NB4 (cell line): ENCODE data around the gene TMEM260.

Experiments used
- MYC ChIP-seq: IDR thresholded peaks from 2 replicates; pipeline ENCODE4 v1.6.1; 2011; ENCODE audit warnings: low read depth, low read length
- POLR2A ChIP-seq: IDR thresholded peaks from 2 replicates; pipeline ENCODE4 v1.6.1; 2011; ENCODE audit warnings: mild to moderate bottlenecking; ENCODE audit not compliant: insufficient read length; ENCODE audit errors: extremely low read depth
- TF ChIP-seq, protein P1 (sequence below): IDR thresholded peaks from one replicate; pipeline ENCODE4 v1.5.1; 2012; ENCODE audit warnings: low read depth, low read length
- TF ChIP-seq, protein P2 (sequence below): IDR thresholded peaks from 2 replicates; pipeline ENCODE4 v1.6.1; 2011; ENCODE audit warnings: low read depth, low read length

DNA sequence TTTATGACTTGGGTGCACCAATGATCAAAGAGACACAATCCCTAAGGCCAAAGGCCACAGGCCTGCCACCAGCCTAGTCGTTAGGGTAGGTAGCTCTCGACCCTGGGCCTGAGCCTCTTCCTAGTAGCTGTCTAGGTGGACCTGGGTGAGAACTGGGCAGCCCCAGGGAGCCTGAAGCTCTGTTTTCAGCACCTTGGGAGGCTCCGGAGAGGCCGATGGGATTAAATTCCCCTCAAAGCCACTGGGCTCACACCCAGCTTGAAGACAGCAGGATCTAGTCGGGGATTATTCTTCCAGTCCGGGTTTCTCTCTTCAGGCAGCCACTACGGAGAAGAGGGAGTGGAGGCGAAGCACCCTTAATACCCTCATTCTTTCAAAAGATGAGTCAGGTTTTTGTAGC lies 79.8 kb downstream of the TMEM260 start:
- TF ChIP-seq POLR2A (no peak), MYC (no peak)
- TF ChIP-seq, protein P1, sequence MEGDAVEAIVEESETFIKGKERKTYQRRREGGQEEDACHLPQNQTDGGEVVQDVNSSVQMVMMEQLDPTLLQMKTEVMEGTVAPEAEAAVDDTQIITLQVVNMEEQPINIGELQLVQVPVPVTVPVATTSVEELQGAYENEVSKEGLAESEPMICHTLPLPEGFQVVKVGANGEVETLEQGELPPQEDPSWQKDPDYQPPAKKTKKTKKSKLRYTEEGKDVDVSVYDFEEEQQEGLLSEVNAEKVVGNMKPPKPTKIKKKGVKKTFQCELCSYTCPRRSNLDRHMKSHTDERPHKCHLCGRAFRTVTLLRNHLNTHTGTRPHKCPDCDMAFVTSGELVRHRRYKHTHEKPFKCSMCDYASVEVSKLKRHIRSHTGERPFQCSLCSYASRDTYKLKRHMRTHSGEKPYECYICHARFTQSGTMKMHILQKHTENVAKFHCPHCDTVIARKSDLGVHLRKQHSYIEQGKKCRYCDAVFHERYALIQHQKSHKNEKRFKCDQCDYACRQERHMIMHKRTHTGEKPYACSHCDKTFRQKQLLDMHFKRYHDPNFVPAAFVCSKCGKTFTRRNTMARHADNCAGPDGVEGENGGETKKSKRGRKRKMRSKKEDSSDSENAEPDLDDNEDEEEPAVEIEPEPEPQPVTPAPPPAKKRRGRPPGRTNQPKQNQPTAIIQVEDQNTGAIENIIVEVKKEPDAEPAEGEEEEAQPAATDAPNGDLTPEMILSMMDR, result no peak
- TF ChIP-seq, protein P2, sequence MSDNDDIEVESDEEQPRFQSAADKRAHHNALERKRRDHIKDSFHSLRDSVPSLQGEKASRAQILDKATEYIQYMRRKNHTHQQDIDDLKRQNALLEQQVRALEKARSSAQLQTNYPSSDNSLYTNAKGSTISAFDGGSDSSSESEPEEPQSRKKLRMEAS, result no peak
